H4 (cell line): ENCODE results near the gene PHLDA3. TPM values are rescaled to one million over a fixed set of nuclear protein-coding genes. Genes with fewer than 3 reads are reported as not detected.

Source experiments
- DNase-seq: peaks from one replicate; pipeline ENCODE4 v3.0.0-alpha.2; 2015; ENCODE audit warnings: low spot score
- total RNA-seq: library from RNA; depleted of rRNA; stranded (reverse); fragments of >200 nt; shearing (Covaris generic); gene quantifications from 2 replicates; pipeline ENCODE4 v1.2.3, GENCODE V29; 2014; rRNA removed

PHLDA3 gene
- 16.6 and 24.1 TPM in 2 replicates for total RNA-seq

DNA sequence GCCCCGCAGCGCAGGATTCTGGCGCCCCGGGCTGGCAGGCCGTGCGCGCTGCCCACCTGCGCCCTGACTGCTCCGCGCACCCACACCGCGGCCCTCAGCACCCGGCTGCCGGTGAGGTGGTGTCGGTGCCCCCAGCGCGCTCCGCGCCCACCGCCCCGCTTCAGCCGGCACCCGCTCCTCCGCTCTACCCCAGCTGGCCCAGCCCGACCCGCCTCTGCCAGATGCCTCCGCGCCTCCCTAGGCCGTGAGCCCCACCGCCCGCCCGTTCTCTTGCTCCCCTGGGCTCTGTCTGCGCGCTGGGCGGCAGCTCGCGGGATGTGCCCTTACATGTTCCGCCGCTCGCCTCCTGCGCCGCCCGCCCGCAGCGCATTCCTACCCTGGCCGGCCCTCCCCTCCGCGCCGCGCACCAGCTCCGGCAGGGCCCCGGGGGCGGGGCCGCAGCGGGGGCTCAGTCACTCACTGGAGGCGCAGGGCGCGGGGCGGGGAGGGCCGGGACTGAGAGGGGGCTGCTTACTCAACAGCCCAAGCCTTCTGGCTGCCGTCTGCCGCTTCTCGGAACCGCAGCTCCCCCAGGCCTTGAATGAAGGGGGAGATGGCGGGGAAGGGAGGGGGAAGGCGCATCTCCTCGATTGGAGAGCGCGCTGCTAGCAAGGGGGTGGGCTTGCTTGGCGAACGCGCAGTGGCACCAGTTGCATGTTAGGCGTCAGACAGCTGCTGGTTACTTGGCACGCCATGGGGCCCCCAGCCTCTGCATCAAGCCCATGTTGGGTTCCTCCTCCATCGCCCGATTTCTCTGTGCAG lies at the start of gene PHLDA3:
PHLDA3 (minus strand) TSS at position 345 of the 801 bp plus-strand sequence. CDS start 402 bp downstream, outside the sequence.
- peak; percentile 51 for DNase-seq

DNA sequence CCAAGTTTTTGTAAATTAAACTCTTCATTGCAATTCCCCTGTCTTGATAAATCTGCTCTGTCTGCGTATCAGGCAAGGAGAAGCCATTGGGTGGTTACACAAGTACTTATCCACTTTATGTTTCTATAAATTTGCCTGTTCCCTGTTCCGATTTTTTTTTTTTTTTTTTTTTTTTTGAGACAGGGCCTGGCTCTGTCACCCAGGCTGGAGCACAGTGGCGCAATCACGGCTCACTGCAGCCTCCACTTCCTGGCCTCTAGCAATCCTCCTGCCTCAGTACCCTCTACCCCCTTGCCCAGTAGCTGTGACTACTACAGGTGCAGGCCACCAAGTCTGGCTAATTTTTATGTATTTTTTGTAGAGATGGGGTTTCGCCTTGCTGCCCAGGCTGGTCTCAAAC lies 49.1 kb upstream of the PHLDA3 start:
- no peak for DNase-seq

DNA sequence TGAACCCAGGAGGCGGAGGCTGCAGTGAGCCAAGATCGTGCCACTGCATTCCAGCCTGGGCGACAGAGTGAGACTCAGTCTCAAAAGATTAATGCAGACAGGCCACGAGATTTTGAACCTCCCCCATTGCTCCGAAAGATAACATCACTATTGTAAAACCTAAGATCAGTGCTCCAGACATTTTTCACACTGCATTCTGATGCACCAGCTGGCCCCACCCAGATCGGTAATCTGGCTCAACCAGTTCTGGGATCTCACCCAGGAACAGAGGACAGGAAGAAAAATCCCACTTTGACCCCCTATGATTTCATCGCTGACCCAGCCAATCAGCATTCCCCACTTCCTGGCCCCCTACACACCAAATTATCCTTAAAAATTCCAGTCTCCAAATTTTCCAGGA lies 48.6 kb upstream of the PHLDA3 start:
- DNase-seq = no peak

DNA sequence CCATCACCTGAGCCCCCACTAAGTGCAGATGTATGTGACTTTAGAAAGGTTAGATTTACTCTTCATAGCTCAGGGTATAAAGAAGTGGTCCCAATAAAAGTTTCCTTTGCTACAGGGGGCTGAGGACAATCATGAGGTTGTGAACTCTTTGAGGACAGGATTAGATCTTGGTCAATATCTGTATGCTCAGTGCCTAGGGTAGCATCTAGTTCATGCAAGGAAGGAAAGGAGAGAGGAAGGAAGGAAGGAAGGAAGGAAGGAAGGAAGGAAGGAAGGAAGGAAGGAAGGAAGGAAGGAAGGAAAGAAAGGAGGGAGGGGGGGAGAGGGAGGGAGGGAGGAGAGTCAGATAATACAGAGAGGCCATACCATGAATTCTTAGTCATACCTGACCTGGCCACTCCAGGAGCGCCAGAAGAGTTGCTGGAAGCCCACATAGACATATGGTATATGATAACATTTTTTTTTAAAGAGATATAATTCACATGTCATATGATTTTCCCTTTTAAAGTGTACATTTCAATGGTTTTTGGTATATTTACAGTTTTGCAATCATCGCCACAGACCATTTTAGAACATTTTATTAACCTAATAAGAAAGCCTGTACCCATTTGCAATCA lies 47.6 kb upstream of the PHLDA3 start:
- DNase-seq = no peak

DNA sequence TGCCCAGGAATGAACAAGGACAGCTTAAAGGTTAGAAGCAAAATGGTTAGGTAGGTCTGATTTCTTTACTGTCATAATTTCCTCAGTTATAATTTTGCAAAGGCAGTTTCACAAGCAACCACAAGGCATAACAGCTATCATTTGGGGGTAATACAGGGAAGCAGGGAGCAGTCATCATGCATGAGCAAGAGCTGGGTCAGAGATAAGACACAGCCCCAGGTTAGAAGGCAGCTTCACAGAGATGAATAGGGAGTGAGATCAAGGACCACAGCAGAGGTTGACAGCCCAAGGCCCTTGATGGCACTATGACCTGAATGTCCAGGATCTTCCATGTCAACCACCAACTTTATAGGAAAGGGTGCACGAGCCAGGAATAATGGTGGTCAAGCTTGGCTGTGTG lies 46.9 kb upstream of the PHLDA3 start:
- no peak for DNase-seq

DNA sequence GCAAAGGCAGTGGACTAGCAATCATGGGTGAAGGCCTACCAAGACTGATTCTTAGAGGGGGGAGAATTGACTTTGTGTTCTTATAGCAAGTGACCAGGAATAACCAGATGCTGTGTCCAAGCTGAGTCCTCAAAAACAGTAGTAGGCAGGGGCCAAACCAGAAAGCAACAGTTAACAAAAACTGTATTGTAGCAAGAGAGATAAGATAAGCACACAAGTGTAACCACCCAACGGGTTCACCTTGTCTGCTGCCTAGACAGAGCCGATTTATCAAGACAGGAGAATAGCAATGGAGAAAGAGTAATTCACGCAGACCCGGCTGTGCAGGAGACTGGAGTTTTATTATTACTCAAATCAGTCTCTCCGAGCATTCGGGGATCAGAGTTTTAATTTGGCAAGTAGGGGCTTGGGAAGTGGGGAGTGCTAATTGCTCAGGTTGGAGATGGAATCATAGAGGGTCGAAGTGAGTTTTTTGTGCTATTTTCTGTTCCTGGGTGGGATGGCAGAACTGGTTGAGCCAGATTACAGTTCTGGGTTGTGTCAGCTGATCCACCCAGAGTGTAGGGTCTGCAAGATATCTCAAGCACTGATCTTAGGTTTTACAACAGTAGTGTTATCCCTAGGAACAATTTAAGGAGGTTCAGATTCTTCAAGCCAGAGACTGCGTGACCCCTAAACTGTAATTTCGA lies 46.2 kb upstream of the PHLDA3 start:
- no peak for DNase-seq

DNA sequence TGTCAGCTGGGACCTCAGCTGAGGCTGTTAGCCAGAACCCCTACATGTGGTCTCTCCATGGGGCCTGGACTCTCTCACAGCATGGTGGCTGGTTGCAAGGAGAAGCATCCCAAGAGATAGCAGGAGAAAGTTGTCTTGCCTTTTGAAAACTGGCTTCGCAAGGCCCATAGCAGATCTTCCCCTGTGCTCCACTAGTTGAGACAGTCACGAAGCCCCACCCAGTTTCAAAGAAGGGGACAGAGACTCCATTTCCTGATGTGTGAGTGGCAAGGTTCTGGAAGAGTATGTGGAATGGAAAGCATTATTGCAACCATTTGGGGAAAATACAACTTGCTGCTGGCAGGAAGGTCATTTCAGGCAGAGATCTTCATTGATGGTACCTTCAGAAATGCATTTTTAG lies 45.5 kb upstream of the PHLDA3 start:
- DNase-seq = no peak

DNA sequence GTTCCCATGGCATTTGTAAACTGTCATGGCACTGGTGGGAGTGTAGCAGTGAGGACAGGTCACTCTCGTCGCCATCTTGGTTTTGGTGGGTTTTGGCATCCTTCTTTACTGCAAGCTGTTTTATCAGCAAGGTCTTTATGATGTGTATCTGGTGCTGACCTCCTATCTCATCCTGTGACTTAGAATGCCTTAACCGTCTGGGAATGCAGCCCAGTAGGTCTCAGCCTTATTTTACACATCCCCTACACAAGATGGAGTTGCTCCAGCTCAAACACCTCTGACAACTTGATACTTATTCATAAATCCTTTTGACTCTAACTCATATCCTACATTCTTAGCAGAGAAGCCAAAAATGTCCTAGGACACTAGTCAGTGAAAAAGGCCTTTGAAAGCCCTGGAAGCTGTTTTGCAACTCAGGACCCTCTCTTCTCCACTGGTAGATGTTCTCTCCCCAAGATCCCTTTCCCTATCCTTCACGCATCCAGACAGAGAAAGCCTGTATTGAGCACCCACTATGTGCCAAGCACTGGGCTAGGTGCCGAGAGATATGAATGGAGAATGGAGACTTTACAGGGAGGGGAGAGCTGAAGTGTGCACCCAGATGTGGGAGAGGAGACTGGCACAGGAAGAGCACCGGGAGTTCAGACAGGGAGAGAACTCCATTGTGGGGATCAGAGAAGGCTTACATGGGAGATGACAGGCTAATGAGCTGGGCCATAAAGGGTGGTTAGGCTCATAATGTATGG lies 44.7 kb upstream of the PHLDA3 start:
- DNase-seq = no peak

DNA sequence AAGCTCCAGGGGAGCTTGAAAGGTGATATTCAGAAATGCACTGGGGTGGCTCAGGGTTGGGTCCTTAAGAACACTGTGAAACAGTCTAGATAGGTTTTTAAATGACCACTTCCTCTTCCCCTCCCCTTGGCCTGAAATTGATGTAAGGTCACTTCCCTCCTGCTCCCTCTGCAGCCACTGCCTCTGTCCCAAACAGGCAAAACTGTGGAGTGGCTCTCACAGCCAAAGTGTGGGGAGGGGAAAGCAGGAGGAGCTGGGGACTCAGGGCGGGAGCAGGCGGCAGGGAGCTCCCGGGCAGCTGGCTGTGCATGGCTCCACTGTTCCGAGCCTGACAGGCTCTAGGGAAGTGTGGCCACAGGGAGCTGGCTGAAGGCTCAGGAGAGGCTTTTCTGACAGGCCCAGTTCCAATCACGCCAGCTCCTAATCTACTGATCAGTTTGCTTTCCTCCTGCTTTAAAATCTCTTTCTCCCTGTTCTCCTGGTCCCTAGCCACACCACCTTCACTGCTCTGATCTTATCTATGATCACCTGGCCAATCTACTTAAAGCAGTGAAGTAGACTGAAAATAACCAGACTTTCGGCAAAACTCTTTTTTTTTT lies 43.1 kb upstream of the PHLDA3 start:
- no peak for DNase-seq

DNA sequence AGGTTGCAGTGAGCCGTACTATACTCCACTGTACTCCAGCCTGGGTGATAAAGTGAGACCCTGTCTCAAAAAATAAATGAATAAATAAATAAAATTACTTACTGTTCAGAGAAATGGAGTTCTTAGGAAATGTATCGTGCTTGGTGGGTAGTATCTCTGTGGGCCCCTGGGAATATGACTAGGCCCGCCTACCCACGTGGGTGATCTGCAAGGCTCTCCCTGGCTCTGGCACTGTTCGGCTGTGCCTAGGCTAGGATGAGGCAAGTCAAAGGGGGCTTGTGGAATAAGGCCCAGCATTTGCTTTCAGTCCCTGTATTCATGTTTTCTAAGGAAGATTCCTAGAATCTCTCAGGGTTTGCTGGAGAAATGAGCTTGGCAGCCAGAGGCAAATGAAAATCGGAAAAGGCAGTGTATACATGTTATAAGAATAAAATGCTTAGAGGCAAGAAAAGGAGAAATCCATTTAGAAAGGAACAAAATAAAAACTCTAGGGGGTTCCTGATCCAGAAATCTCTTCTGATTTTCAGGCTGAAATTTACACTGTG lies 42.5 kb upstream of the PHLDA3 start:
- no peak for DNase-seq

DNA sequence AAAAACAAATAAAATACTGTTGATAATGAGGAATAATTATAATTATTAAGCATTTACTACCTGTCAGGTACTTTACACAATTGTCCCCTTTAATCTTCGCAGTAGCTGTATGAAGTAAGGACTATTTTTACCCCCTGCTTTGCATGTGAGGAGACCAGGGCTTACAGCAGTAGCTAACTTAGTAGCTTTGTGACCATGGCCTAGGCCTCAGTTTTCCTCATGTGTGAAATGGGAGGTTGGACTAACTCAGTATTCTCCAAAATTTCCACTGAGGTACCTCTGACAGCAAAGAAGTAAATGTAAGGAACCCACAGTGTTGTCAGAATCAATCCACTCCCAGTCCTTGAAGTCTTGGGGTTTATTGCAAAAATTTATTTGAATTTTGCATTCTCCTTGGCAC lies 41.7 kb upstream of the PHLDA3 start:
- no peak for DNase-seq

DNA sequence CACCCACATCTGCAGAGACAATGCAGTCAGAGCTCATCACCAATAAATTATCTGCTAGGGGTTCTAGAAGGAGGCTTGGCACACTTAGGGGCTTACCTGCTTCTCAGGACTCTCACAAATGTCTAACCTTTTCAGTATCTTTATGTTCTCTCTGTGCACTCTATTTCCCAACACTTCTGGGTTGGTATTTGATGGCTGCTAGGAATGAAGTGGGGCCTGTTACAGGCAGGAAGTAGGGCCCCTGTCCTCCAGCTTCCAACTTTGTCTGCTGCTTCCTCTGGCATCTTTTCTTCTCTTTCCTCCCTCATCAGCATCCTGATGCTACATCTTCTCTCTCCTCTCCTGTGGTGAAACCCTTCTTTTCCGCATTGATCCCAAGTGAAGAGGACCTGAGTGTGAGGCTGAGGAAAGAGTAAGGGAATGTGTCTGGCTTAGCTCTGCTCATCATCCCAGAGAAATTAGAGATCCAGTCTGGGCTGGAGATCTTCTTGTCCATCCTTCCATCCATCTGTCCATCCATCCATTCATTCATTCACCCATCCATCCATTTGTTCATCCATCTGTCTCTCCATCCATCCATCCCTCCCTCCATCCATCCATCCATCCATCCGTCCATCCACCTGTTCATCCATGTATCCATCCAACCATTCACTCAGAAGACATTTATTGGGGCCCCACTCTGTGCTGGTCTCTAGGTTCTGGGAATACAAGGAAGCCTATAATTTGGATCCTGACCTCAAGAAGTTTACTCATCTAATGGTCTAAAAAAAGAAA lies 40.8 kb upstream of the PHLDA3 start:
- no peak for DNase-seq

DNA sequence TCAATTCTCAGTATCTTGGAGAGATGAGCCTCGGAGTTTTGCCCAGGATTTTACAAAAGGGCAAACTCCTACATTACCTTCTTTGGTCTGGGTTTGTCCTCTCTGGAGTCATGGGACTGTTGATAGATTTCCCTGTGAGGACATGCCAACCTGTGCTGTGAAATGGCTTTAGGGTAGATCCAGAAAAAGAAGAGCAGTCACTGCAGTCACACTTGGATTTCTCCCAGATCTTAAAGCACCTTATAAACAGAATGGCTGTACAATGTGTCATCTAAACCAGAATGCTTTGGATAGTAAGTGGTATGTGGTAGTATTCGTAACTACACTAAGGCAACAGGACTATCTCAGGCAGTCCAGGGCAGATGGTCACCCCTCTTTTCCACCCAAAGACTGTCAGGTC lies 39.8 kb upstream of the PHLDA3 start:
- DNase-seq = no peak

DNA sequence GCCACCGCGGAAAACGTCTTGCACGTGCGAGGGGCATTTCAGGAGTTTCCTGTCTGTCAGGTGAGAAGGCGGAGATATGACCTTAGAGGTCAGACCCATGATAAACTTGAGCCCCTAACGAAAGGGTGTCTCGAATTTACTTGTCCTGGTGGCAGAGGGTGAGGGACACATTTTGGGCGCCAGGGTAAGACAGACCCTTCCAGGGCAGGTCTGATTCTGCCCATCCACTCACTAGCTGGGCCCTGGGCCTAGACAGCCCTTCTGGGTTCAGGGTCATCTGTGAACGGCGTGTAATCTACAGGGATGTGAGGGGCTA lies 38.3 kb upstream of the PHLDA3 start:
- DNase-seq = no peak

DNA sequence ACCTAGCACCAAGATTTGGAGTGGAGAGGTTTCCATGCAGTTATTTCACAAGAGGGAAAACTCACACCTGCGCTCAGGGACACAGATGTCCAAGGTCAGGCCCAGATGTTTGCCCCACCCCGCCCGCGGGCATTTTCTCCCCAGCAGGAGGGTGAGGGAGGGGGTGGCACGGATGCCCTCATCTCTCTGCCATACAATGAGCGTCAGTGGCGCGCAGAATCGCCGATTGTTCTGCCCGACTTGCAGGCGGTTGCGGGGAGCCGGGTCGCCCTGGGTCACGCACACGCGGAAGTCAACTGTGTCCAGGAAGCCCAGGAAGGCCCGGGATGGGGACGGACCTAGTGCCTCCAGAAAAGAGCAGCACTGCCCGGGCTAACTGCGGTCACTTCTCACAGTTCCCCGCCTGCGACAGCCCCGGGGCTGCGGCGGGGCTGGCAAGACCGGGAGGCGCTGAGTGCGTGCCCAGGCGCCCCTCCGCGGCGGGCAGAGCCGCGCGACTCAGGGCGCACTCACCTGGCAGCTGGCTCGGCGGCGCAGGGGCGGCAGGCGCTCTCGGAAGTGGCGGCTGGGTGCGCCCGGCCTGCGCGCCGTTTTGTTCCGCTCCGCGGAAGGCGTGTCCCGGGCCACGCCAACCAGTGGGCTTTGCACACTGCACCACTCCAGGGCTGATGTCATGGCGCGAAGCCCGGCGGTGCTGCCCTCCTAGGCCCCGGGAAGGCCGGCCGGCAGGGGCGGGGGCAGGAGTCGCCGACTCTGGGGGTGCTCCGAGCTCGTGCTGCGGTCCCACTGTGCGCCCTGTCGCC lies 37.8 kb upstream of the PHLDA3 start, which contains the start of gene CSRP1:
CSRP1 (minus strand) TSS at position 567 of the 803 bp plus-strand sequence. CDS start 10,820 bp downstream, outside the sequence.
- peak; percentile 74 for DNase-seq

DNA sequence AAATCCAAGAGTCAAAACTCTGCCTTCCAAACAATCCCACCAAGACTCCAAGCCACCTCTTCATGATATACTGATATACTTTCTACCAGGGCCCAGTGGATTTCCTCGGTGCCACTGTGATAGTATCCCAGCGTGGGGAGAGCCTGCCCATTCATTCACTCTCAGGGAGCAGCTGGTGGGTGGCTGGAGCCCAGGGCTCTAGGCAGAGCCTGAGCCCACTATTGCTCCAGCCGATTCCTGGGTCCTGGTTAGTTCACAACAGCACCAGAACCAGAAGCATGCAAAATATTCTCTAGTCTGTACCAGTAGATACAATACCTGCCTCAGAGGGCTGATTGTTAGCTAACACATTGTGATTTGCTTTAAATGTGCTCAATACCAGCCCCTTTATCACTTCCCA lies 37.1 kb upstream of the PHLDA3 start:
- no peak for DNase-seq

DNA sequence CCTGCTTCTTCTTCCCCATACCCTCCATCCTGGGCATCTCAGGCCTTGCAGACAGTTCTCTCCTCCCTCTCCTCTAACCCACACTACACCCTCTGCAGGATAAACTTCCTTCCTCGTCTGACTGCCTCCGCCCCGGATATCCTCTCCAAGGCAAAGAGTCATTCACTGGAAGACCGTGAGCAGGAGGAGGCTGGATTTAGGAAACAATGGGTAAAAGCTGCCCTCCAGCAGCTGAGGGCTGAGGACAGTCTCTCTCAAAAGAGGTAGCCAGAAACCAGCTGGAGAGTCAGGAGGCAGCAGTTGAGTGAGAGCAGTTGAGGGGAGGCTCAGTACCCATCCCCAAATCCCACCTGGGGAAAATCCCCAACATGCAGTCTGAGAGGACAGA lies 36.5 kb upstream of the PHLDA3 start:
- DNase-seq = peak; percentile 66

DNA sequence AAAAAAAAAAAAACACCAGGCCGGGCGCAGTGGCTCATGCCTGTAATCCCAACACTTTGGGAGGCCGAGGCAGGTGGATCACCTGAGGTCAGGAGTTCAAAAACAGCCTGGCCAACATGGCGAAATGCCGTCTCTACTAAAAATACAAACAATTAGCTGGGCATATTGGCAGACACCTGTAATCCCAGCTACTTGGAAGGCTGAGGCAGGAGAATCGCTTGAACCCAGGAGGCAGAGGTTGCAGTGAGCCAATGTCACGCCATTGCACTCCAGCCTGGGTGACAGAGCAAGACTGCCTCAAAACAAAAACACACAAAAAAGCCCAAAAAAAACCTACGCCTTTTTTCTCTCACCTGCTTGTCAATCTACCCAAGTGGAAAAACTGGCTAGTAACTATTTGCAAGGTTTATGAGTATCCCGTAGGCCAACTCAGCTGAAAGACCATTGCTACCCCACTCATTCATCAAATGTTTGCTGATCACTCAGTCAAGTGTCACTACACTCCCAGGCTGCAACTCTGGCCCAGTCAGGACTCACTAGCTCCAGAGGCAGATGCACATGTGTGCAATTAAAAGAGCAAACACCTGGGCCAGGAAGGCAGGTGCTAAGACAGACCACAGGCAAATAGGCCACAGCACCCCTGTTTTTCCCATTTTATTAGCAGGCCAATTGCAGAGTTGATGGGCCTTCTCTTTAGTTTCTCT lies 36.0 kb upstream of the PHLDA3 start:
- DNase-seq = no peak

DNA sequence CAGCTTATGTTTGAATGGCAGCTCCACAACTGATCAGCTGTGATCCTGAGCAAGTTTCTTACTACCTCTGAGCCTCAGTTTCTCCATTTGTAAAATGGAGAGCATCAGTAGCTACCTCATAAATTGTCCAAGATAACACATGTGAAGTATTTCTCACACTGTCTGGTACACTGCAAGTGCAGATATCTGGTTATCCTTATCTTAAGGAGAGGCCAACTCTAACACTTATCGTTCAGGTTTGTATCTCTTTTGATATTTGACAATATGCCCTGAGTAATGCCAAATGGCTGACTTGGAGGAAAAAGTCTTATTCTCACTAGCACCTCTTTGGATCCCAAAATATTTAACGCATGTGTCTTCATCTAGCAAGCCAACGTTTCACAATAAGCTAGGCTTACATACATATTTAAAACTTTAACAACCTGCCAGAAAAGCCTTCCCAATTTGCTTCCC lies 35.2 kb upstream of the PHLDA3 start:
- no peak for DNase-seq
